OCI-LY3 (cell line): ENCODE results near the gene DNAH7.

ENCODE experiments used
- CTCF ChIP-seq: fragments of 200-600, 300-600 bp; sonication (generic); IDR thresholded peaks from 2 replicates; pipeline ENCODE4 v1.5.1; 2014; ENCODE audit warnings: antibody characterized with exemption, low read length, low read depth
- EZH2phosphoT487 ChIP-seq: fragments of 200-600 bp; shearing (Covaris generic); IDR thresholded peaks from 2 replicates; pipeline ENCODE4 v1.6.1; 2018; ENCODE audit warnings: antibody characterized with exemption, mixed run types, low read depth

GRCh38 chr2:195810340-195811098, 258.1 kb downstream of the DNAH7 start:
- TF ChIP-seq CTCF (no peak), EZH2phosphoT487 (no peak)
